Dendritic cell treated with granulocyte-macrophage colony-stimulating factor and Interleukin-4, amounts not matched to agents 40 ng/mL and 50 ng/mL, for 4 days (primary cell): ENCODE data around the gene GPR160.
A peak's percentile ranks its signal among the peaks of the same experiment; 100 is the strongest.

ENCODE experiments used
- H3K27ac Mint-ChIP-seq: one replicate; pipeline ENCODE4 v1.8.0; 2022; ENCODE audit warnings: mild to moderate bottlenecking, mixed read lengths
- H3K27me3 Mint-ChIP-seq: one replicate; pipeline ENCODE4 v1.8.0; 2022; ENCODE audit warnings: mild to moderate bottlenecking, mixed read lengths
- H3K36me3 Mint-ChIP-seq: one replicate; pipeline ENCODE4 v1.8.0; 2022; ENCODE audit warnings: low read depth, mixed read lengths
- H3K4me1 Mint-ChIP-seq: one replicate; pipeline ENCODE4 v1.8.0; 2022; ENCODE audit warnings: low read depth, mixed read lengths
- H3K4me3 Mint-ChIP-seq: one replicate; pipeline ENCODE4 v1.8.0; 2022; ENCODE audit warnings: mild to moderate bottlenecking, moderate library complexity, mixed read lengths
- H3K9me3 Mint-ChIP-seq: one replicate; pipeline ENCODE4 v1.8.0; 2022; ENCODE audit warnings: mixed read lengths
- intact Hi-C: fragments of 100-400 bp; cut with micrococcal nuclease; formaldehyde crosslinking; loops from one replicate; pipeline ENCODE4 v1.15.0; 2022

GPR160 gene

GRCh38 chr3:170037463-170038433 is at the start of gene GPR160:
TSS of gene GPR160 (plus strand) at chr3:170037995. CDS start at chr3:170083973, 45,978 bp downstream.
- Mint-ChIP-seq H3K4me1 (peaks cover 47% of the 10 kb centered on the region), H3K4me3 (peak within 1 kb of the TSS; percentile 85), H3K36me3 (peaks cover 15% of the 10 kb centered on the region), H3K27ac (peak within 1 kb of the TSS; percentile 78), H3K9me3 (no peaks in the 10 kb centered on the region), H3K27me3 (no peaks in the 10 kb centered on the region)
- intact Hi-C loops = loop anchor here (1.0 to 5.0 kb wide), 3 partner anchors 15 to 174 kb away; partner anchors contain the start of gene SEC62

DNA sequence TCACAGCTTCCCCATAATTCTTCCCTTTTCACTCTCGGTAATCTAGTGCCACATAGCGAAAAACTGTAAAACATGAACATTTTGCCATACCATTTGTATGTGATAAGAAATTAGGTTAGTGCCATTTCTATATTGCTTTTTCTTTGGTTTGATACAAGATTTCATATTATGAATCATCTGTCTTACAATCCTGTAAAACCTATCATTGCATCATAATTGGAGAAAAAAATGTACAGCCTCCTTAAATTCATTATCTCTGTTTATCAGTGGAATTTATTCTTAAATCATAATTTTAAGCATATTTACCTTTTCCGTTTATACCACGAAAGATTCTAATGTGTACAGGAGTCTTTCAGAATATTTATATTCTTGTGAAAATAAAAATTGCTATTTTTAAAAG is 47.4 kb upstream of the GPR160 start:
- intact Hi-C loops = no loop called here
- H3K4me3 Mint-ChIP-seq = no peak overlapping the region
- H3K27ac Mint-ChIP-seq = no peak overlapping the region
- peaks cover 7% of the 10 kb centered on the region for H3K4me1 Mint-ChIP-seq
- peaks cover 43% of the 10 kb centered on the region for H3K36me3 Mint-ChIP-seq
- no peaks in the 10 kb centered on the region for H3K27me3 Mint-ChIP-seq
- no peaks in the 10 kb centered on the region for H3K9me3 Mint-ChIP-seq

DNA sequence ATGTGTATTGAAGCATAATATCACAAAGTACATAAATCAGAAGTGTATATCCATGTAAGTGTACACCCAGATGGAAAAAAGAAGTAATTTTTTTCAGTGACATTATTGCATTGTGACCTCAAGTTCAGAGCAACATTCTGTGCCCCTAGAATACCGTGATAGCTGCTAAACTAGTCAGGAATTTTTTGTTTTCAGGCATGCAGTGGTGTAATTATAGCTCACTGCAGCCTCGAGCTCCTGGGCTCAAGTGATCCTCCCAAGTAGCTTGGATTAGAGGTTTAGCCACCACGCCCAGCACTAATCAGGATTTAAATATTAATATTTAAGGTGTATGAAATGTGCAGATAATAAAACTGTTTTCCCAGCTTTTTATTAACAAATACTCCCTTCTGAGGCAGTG is 45.6 kb upstream of the GPR160 start:
- Mint-ChIP-seq H3K27ac (no peak overlapping the region), H3K4me3 (no peak overlapping the region), H3K9me3 (no peaks in the 10 kb centered on the region), H3K4me1 (peaks cover 7% of the 10 kb centered on the region), H3K27me3 (no peaks in the 10 kb centered on the region), H3K36me3 (peaks cover 37% of the 10 kb centered on the region)
- intact Hi-C loops = no loop called here

GRCh38 chr3:169992781-169993180 is 45.0 kb upstream of the GPR160 start:
- no peaks in the 10 kb centered on the region for H3K27me3 Mint-ChIP-seq
- no peak overlapping the region for H3K27ac Mint-ChIP-seq
- no peak overlapping the region for H3K4me3 Mint-ChIP-seq
- peaks cover 34% of the 10 kb centered on the region for H3K36me3 Mint-ChIP-seq
- peaks cover 7% of the 10 kb centered on the region for H3K4me1 Mint-ChIP-seq
- H3K9me3 Mint-ChIP-seq = no peaks in the 10 kb centered on the region
- intact Hi-C loops = no loop called here

DNA sequence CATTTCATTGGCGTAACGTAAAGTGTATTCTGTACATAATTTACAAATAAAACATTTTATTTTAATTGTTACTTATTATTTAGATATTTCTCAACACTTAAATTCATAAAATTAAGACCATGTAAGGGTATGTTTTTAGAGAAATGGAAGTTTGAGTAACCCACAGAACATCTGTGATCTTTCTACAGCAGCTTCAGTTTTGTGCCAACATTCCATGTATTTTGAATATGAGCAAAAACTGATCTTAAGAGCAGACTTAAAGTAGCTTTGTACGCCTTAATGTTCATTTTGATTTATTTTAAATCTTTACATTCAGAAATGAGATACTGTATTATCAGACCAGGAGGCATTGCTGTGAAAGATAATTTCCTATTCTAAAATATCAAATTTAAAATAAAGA is 44.0 kb upstream of the GPR160 start:
- no peak overlapping the region for H3K27ac Mint-ChIP-seq
- H3K4me1 Mint-ChIP-seq = peaks cover 7% of the 10 kb centered on the region

DNA sequence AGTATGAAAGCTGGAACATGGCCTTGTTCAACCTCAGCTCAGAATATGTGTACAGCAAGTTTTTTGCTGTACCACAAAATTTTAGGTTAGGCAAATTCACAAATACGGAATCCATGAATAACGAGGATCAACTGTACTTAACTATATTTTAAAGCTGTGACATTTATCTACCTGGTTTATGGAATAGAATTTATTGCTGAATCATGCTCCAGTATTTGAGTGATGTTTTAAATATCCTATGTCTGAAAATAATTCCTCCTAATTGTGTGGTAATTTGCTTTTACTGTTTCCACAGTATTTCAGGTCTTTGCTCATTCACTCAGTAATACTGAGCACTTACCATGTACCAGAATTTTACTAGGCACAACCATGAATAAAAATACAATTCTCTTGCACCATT is 41.7 kb upstream of the GPR160 start:
- Mint-ChIP-seq H3K4me1 (peaks cover 7% of the 10 kb centered on the region), H3K27ac (no peak overlapping the region), H3K4me3 (no peak overlapping the region), H3K9me3 (no peaks in the 10 kb centered on the region), H3K27me3 (no peaks in the 10 kb centered on the region), H3K36me3 (peaks cover 30% of the 10 kb centered on the region)
- intact Hi-C loops = no loop called here

More for the DNA sequence above, 44.0 kb upstream of the GPR160 start:
- Mint-ChIP-seq H3K4me3 (no peak overlapping the region), H3K9me3 (no peaks in the 10 kb centered on the region), H3K36me3 (peaks cover 26% of the 10 kb centered on the region), H3K27me3 (no peaks in the 10 kb centered on the region)
- intact Hi-C loops = no loop called here

- Mint-ChIP-seq H3K9me3 (no peaks in the 10 kb centered on the region), H3K4me1 (peaks cover 22% of the 10 kb centered on the region), H3K27ac (no peak overlapping the region), H3K36me3 (peaks cover 12% of the 10 kb centered on the region), H3K4me3 (no peak overlapping the region), H3K27me3 (no peaks in the 10 kb centered on the region)
- intact Hi-C loops = no loop called here
These were observed 39.1 kb upstream of the GPR160 start for GRCh38 chr3:169998668-169999131.

GRCh38 chr3:169999433-169999832 is 38.4 kb upstream of the GPR160 start:
- Mint-ChIP-seq H3K36me3 (peaks cover 12% of the 10 kb centered on the region), H3K4me1 (peaks cover 27% of the 10 kb centered on the region), H3K9me3 (no peaks in the 10 kb centered on the region), H3K4me3 (no peak overlapping the region), H3K27me3 (no peaks in the 10 kb centered on the region), H3K27ac (no peak overlapping the region)
- intact Hi-C loops = no loop called here

DNA sequence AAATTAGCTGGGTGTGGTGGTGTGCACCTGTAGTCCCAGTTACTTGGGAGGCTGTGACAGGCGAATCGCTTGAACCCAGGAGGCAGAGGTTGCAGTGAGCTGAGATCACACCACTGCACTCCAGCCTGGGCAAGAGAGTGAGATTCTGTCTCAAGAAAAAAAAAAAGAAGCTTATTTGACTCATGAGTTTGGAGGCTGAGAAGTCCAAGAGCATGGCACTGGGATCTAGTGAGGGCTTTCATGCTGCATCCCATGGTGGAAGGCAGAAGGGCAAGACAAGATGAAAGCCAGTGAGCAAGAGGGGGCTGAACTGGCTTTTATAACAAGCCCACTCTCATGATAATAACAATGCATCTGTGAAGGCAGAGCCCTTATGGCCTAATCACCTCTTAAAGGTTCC is 37.7 kb upstream of the GPR160 start:
- H3K4me3 Mint-ChIP-seq = no peak overlapping the region
- no peaks in the 10 kb centered on the region for H3K27me3 Mint-ChIP-seq
- intact Hi-C loops = no loop called here
- peaks cover 12% of the 10 kb centered on the region for H3K36me3 Mint-ChIP-seq
- no peaks in the 10 kb centered on the region for H3K9me3 Mint-ChIP-seq
- peaks cover 27% of the 10 kb centered on the region for H3K4me1 Mint-ChIP-seq
- H3K27ac Mint-ChIP-seq = no peak overlapping the region

GRCh38 chr3:170002231-170002630 is 35.6 kb upstream of the GPR160 start:
- Mint-ChIP-seq H3K9me3 (no peaks in the 10 kb centered on the region), H3K27me3 (no peaks in the 10 kb centered on the region), H3K4me3 (peak overlapping the region; percentile 53), H3K4me1 (peaks cover 45% of the 10 kb centered on the region), H3K27ac (peak overlapping the region; percentile 10), H3K36me3 (peaks cover 6% of the 10 kb centered on the region)
- intact Hi-C loops = no loop called here

- Mint-ChIP-seq H3K4me1 (peaks cover 51% of the 10 kb centered on the region), H3K4me3 (no peak overlapping the region), H3K27ac (peak overlapping the region; percentile 10), H3K36me3 (peaks cover 6% of the 10 kb centered on the region), H3K27me3 (no peaks in the 10 kb centered on the region), H3K9me3 (no peaks in the 10 kb centered on the region)
- intact Hi-C loops = no loop called here
These were observed 34.9 kb upstream of the GPR160 start for GRCh38 chr3:170002879-170003278.

GRCh38 chr3:170003881-170004356 is 33.9 kb upstream of the GPR160 start:
- intact Hi-C loops = no loop called here
- peaks cover 51% of the 10 kb centered on the region for H3K4me1 Mint-ChIP-seq
- peaks cover 6% of the 10 kb centered on the region for H3K36me3 Mint-ChIP-seq
- H3K9me3 Mint-ChIP-seq = no peaks in the 10 kb centered on the region
- H3K27ac Mint-ChIP-seq = no peak overlapping the region
- no peak overlapping the region for H3K4me3 Mint-ChIP-seq
- no peaks in the 10 kb centered on the region for H3K27me3 Mint-ChIP-seq

- Mint-ChIP-seq H3K36me3 (no peaks in the 10 kb centered on the region), H3K27me3 (no peaks in the 10 kb centered on the region), H3K27ac (no peak overlapping the region), H3K4me3 (no peak overlapping the region), H3K9me3 (no peaks in the 10 kb centered on the region), H3K4me1 (peaks cover 43% of the 10 kb centered on the region)
- intact Hi-C loops = no loop called here
These were observed 30.6 kb upstream of the GPR160 start for GRCh38 chr3:170007031-170007663.

GRCh38 chr3:170010498-170010897 is 27.3 kb upstream of the GPR160 start:
- intact Hi-C loops = no loop called here
- Mint-ChIP-seq H3K4me3 (no peak overlapping the region), H3K4me1 (peaks cover 23% of the 10 kb centered on the region), H3K9me3 (no peaks in the 10 kb centered on the region), H3K36me3 (no peaks in the 10 kb centered on the region), H3K27me3 (no peaks in the 10 kb centered on the region), H3K27ac (no peak overlapping the region)
